GM12891 (cell line): ENCODE data around the gene MORN3.

ENCODE experiments used
- POLR2A ChIP-seq: IDR thresholded peaks from 2 replicates; pipeline ENCODE4 v1.6.1; 2011; ENCODE audit warnings: low read depth, low read length, control low read depth
- POLR2AphosphoS5 ChIP-seq: IDR thresholded peaks from 2 replicates; pipeline ENCODE4 v1.6.1; 2011; ENCODE audit warnings: low read depth, low read length, control low read depth
- POU2F2 ChIP-seq: IDR thresholded peaks from 2 replicates; pipeline ENCODE4 v1.6.1; 2011; ENCODE audit warnings: low read depth, mild to moderate bottlenecking, control low read depth, low read length, moderate library complexity
- SPI1 ChIP-seq: IDR thresholded peaks from 2 replicates; pipeline ENCODE4 v1.6.1; 2011; ENCODE audit warnings: low read depth, low read length, control low read depth
- TAF1 ChIP-seq: IDR thresholded peaks from 2 replicates; pipeline ENCODE4 v1.6.1; 2011; ENCODE audit warnings: low read depth, low read length, control low read depth

DNA sequence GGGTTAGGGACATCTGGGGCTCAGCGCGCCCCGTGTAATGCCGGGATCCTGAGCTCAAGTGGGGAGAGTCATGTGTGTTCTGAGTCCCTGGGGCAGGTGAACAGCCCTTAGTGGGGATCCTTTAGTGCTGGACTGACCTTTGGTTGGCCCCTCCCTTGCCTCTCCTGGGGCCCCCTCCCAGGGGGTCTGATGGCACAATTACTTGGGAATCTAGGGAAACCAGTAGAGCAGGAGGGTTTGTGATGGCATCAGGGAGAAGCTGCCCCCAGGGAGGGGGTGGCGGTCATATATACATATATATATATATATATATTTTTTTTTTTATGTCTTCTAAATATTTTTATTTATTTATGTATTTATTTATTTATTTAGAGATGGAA is at the start of gene MORN3:
- TF ChIP-seq POLR2A, result no peak
- no peak for TF ChIP-seq POLR2AphosphoS5
- TF ChIP-seq SPI1, result no peak
- TF ChIP-seq TAF1, result no peak
- TF ChIP-seq POU2F2, result no peak
